HG02678 (cell line): ENCODE data around the gene IKZF3.
A peak's percentile ranks its signal among the peaks of the same experiment; 100 is the strongest.
"Not testable (repeated sequence)": the region's sequence is repeated elsewhere in the genome, so short reads cannot be mapped to it uniquely, and the experiment has no call there.

Experiments
- ATAC-seq: cut with Tn5 transposase; IDR thresholded peaks from one replicate; pipeline ENCODE4 v1.9.1; 2021; ENCODE audit warnings: mild to moderate bottlenecking, moderate library complexity; ENCODE audit not compliant: unreplicated experiment

IKZF3 gene

DNA sequence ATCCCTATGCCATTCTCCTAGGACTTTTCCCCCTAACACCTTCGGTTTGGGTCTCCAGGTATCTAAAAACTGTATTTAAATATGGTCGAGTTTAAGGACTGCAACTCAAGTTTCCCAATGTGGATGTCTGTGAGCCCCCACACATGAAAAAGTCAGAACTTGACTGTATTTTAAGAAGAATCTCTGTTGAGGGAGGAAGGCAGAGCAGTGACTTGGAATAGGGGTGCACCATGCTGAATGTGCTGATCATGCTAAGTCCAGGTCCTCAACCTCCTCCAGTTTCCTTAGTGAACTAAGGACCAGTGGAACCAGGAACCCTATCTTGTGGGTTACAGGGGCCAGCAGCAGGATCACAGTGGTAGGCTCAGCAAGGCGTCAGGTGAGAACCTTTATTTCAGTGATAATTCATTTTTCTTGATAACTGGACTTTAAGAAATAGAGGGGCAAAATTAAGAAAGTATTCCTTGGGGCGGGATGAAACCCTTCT is 106.9 kb downstream of the IKZF3 start:
- no peak for ATAC-seq

DNA sequence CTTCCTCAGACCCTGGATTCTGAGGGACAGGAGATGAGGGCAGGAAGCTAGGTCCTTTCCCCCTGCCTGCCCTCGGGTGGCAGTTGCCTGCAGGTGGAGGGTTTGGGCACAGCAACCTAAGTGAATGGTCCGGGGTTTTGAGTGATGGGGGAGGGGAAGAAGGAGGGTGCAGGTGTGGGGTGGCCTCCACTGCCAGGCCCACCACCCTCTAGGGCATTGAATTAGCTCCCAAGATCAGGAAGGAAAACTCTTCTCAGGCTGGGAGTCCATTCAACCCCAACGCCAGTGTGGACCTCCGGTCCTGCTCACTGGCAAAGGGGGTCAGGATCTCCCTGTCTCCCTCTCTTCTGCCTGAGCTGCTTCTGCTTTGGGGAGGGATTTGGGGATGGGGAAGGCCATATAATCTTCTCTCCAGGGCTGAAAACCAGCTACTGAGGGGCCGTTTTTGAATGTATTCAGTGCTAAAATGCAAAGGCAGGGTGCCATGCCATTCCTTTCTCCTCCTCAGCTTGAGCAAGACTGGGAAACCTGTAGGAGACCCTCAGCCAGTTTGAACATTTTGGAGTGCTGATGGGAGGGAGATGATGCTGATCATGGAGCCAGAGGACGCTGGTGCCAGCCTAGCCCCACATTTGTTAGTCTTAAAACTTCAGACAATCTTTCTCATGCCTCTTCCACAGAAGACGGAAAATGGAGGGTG is 107.6 kb downstream of the IKZF3 start:
- no peak for ATAC-seq

DNA sequence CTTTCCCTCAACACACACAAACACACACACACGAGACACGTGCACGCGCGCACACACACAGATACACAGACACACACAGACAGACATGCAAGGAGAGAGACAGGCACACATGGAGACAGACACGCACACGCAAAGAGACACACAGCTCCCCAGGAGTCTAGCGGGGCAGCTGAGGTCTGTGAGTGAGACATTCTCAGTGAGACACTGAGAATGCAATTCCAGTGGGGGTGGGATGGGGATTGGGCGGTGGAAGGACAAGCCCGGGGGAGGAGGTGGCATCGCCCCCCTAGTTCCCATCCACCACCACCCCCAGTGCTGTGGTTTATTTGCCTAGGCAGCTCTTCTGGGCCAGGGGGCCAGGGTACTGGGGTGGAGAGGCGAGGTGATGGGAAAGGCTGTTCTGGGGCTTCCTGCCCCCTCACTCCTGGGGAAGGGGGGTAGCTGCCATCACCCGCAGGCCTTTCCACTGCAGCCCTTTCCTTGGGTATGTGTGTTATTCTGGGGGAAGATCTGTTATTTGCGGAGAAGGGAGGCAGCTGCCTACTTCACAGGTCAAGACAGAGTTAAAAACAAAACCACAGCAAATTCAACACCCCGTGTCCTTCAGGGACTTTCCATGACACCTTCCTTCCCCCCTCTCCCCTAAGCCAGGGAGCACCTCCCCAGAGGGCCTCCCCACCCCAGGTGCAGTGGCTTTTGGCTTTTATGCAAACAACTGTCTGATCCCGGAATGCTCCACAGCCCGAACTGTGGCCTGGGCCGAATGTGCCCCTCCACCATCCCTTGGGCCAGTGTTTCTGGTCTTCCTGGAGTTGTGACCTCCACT is 108.3 kb downstream of the IKZF3 start:
- ATAC-seq, result peak; percentile 23

DNA sequence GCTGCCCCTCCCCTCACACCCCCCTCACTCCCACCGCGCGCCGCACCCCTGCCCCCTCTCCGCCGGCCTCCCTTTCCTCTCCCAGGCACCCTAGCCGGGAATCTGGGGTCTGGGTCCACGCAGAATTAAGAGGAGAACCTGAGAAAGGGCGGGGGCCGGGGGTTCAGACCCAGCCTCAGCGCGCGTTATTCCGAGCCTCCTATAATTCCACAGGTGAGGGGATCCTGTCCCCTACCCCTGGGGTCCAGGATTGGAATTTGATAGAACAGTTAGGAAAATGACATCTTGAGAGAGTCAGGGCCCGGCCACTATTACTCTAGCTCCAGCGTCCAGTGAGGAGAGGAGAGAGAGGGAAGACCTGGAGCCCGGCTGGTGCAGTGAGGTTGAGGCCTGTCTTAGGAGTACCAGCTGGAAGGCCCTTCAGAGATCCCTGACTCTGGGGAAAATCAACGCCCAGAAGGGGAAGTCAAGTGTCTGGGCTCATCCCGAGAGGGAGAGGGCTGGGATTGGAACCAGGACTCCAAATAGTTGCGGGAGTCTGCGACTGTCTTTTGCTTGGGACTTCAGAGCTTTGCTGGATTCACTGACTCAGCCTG is 109.1 kb downstream of the IKZF3 start:
- ATAC-seq, result no peak

DNA sequence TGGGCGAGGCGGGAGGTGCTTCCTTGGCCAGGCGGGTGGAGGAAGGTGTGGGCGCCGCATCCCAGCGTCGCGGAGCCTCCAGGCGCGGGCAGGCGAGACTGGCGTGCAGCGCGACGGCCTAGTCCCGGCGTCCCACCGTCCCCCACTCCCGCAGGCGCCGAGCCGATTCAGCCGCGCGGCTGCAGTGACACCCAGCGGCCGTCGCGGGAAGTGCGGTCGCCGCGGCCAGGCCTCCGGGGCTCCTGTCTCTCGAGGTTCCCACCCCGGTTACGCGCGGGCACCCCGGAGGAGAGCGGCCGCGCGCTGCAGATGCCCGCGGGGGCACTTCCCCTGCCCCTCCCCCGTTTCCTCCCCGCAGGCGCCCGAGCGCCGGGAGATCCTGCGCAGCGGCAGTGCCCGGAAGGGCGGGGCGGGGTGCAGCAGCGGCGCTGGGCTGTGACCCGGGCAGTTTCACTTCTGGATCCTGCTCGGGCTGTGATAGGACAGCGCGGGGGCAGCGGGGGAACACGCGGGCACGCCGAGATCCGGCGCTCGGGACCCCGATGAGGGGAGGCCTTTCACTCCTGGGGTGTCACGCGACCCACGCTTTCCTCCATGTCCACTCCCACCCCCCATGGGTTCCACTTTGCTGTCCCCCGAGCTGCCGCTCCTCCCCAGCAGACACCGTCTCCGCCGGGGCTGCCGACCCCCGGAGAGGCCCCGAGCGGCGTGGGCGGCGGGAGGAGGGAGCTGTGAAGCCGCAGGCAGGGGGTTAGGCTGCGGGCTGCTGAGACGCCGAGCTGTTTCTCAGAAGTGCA is 109.8 kb downstream of the IKZF3 start:
- ATAC-seq, result peak; percentile 62

DNA sequence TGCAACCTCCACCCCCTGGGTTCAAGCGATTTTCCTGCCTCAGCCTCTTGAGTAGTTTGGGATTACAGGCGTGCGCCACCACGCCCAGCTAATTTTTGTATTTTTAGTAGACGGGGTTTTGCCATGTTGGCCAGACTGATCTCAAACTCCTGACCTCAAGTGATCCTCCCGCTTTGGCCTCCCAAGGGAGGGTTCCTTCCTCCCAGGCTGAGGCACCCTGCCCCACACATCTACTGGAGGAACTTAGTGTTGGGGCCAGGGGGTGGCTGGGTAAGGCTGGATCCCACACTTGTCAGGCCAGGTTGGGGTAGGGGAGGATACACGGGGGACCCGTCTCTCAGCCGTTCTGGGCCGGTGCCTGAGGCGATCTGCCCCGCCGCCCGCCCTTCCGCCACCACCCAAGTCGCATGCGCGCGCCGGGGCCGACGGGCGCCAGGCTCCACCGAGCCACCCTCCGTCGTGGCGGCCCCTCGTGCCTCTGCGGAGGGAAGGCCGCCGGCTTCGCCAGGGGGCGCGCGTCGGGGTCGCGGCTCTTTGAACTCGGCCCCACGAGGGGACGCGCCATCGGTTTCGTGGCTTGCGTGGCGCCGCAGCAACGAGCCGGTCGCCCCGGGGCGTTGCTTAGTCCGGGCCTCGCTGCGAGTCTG is 110.5 kb downstream of the IKZF3 start:
- peak; percentile 29 for ATAC-seq

DNA sequence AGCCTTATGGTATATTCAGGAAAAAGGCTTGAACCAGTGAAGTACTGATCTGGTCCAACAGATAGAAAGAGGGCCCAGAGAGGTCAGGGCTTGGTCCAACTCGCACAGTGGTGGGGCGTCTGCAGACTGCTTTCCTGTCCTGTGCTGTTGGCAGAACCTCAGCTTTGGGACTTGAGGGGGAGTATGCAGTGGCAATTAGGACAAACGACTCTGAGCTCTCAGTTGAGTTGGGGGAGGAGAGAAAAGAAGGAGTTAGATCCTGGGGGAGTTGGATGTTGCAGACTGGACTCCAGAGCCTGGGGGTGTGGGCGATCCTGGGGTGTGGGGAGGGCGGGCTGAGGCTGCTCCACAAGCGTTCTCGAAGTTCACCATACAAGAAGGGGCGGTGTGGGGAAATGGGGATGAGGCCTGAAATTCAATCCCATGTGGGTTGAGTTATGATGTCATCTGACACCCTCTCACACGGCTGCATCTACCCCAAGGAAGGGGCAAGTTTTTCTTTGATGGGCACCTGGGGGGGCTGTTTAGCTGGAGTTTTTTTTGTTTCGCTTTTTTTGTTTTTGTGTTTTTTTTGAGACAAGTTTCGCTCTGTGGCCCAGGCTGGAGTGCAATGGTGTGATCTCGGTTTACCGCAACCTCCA is 111.8 kb downstream of the IKZF3 start:
- no peak for ATAC-seq

DNA sequence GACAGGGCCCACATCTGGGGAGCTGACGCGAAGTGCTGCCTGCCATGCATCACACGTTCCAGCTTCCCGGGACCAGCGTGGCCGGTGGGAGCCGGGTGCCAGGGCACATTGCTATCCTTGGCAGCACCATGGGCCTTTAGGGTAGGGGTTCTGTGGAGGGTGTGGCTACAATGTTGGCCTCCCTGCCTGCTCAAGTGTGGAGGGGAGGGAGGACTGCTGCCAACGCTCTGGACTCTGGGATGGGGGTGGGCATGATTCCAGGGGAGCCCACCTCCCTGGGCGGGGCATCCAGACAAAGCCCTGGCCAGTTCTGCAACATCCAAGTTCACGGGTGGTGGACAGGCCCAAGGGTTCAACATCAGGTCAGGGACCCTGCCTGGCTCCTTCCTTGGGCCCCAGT is 112.5 kb downstream of the IKZF3 start:
- ATAC-seq, result no peak

DNA sequence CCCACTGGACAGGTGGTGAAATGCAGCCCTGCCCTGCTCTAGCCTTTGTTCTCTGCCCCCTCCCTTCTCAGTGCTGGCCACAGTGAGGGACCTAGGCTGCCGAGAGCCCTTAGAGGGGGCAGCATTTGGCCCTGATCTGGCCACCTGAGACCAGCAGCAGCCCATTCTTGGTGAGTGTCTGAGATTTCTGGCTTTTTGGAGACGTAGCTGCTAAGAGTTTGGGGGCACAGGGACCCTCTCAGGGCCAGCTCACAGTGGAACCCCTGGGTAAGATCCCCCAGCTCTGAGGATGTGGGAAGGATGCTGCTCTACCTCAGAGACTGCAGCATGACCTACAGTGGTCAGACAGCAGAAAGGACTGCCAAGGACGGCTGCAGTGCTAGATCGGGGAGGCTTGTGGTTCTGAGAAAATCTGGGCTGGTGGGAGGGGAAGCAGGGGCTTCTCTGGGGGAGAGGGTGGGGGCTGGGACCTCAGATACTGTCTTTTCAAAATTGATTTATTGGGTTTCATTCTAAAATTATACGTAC is 113.0 kb downstream of the IKZF3 start:
- ATAC-seq, result no peak

DNA sequence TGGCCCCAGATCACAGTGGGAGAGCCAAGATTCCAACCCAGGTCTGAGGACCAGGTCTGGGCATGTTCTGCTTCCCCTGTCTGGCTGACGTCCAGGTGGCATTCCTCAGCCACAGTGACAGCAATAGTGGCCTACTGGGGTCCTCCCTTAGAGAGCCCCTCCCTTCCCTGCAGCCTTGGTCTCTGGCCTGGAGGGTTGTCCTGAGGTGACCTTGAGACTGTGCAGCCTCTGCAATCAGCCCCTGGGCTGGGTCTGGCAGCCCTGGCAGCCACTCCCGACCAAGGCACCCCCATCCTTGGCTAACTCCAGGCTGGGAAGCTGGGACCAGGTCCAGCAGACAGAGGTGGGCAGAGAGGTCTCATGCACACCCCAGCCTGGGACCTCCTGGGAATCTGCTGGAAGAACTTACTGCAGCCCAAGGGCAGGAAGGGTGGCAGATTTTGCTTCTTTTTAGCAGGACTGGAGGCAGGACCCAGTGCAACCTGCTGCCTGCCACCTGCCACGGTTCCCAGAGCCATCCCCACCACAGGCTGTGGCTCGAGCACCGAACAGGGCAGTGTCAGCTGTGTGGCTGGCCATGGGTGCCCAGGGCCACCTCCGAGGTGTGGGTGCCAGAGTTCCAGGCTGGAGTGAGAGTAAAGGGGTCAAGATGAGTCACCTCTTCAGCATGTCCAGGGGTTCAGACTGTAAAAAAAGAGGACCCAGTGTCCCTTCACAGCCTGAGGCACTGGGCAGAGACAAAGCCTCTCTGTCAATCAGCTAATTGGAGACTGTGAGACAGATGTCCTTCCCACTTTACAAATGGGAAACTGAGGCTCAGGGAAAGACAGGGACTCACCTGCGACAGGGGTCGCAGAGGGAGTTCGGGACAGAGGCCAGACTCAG is 113.7 kb downstream of the IKZF3 start:
- no peak for ATAC-seq

DNA sequence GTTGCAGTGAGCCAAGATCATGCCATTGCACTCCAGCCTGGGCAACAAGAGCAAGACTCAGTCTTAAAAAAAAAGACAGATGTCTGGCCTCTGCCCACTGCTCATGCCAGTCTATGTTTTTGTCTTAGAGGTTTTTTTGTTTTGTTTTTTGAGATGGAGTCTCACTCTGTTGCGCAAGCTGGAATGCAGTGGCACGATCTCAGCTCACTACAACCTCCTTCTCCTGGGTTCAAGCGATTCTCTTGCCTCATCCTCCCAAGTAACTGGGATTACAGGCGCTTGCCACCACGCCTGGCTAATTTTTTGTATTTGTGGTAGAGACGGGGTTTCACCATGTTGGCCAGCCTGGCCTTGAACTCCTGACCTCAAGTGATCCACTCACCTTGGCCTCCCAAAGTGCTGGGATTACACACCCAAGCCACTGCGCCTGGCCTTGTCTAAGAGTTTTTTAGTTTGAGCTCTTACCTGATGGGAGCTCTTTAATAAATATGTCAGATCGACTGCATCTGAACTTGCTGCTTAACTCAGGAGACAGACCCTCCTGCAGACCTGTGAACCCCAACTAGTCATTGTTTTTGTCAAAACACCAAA is 115.6 kb downstream of the IKZF3 start:
- not testable (repeated sequence) for ATAC-seq

DNA sequence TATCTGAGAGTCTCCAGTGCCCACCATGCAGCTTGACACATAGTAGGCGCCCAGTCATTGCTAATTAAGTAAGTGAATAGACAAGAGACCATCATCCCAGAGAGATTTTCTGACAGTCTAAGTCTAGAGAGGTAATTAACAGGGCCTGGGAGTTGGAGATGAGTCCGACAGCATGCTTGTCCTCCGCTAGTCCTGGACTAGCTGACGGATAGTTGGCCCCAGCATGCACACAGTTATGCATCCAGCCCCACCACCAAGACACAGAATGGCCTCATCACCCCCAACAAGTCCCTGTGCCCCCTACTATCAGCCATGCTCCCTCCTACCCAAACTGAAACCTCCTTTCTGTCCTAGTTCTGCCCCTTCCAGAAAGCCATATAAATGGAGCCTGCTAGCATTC is 116.4 kb downstream of the IKZF3 start:
- ATAC-seq, result no peak

DNA sequence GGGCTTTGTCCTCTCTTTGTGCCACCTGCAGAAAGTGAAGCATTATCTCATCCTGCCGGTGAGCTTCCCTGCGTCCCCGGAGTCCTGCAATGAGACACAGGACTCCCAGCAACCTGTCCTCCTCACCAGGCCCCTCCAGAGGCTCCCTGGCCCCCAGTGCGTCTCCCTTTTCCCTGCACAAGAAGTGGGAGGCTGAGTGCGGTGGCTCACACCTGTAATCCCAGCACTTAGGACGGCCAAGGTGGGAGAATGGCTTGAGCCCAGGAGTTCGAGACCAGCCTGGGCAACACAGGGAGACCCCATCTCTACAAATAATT is 118.0 kb downstream of the IKZF3 start:
- ATAC-seq, result no peak

DNA sequence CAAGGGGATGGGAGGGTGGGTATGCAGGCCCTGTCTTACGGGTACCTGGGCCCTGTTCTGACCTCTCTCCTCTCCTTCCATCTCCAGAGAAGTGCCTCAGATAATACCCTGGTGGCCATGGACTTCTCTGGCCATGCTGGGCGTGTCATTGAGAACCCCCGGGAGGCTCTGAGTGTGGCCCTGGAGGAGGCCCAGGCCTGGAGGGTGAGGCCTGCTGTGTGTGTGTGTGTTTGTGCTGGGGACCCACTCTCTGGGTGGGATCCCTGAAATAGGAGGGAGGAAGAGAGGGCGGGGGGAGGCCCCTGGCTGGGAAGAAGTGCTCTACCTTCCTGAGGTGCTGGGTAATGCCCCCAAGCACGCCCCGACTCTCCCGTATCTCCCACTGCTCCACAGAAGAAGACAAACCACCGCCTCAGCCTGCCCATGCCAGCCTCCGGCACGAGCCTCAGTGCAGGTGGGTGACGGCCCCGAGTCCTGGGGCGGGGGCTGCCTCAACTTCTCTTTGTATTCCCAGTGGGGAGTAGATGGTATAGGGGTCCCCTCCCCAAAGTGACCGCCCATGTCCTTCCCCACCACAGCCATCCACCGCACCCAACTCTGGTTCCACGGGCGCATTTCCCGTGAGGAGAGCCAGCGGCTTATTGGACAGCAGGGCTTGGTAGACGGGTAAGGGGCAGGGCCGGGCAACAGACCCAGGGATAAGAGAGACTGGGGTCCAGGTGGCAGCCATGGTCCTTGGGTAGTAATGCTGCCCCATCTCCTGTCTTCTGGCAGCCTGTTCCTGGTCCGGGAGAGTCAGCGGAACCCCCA is 118.6 kb downstream of the IKZF3 start:
- ATAC-seq, result no peak

DNA sequence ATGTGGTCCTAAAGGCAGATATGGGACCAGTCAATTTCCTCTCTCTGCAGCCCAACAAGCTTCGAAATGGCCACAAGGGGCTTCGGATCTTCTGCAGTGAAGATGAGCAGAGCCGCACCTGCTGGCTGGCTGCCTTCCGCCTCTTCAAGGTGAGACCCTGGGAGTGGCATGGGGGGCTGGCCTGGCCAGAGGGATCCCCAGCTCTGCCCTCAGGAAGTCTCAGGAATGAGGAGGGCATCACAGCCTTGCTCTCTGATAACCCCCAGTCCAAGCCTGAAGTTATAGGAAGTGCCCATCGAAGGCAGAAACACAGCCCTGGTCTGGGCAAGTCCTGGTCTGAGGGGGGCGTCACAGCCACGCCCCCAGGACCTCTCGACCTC is 119.3 kb downstream of the IKZF3 start:
- ATAC-seq, result no peak

DNA sequence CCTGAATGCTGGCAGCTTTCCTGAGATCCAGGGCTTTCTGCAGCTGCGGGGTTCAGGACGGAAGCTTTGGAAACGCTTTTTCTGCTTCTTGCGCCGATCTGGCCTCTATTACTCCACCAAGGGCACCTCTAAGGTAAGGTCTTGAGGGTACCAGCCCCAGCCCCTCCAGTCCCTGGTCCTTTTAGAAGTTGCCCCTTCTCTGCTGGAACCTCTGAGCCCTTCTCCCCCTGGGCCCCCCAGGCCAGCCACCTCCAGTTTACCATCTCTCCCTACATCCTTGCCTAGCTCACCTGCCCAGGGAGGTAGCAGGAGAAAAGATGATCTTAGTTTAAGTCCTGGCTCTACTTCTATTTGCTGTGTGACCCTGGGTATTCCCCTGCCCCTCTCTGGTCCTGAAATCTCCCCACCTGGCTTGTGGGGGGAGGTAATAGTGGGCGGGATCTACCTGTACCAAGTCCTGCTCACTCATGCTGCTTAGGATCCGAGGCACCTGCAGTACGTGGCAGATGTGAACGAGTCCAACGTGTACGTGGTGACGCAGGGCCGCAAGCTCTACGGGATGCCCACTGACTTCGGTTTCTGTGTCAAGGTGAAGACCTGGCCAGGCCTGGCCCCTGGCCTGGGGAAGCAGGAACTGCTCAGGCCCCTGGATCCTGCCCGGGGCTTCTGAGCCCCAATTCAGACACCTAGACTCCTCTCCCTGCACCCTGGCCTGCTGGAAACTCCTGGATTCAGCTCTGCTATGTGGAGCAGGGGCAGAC is 119.9 kb downstream of the IKZF3 start:
- ATAC-seq, result no peak

DNA sequence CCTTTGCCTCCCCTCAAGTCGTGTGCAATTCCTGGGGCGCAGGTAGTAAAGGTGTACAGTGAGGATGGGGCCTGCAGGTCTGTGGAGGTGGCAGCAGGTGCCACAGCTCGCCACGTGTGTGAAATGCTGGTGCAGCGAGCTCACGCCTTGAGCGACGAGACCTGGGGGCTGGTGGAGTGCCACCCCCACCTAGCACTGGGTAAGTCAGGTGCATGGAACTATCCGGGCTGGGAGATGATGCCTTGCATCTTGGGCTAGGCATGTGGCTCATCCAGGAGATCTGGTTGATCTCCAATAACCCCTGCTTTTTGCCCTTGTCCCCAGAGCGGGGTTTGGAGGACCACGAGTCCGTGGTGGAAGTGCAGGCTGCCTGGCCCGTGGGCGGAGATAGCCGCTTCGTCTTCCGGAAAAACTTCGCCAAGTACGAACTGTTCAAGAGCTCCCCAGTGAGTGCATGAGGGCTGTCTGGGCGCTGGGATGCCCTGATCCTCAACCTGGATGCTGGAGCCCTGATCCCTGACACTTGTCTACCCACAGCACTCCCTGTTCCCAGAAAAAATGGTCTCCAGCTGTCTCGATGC is 121.2 kb downstream of the IKZF3 start:
- ATAC-seq, result no peak
